ENCODE data around the gene MCF2L2.

Gene MCF2L2

DNA sequence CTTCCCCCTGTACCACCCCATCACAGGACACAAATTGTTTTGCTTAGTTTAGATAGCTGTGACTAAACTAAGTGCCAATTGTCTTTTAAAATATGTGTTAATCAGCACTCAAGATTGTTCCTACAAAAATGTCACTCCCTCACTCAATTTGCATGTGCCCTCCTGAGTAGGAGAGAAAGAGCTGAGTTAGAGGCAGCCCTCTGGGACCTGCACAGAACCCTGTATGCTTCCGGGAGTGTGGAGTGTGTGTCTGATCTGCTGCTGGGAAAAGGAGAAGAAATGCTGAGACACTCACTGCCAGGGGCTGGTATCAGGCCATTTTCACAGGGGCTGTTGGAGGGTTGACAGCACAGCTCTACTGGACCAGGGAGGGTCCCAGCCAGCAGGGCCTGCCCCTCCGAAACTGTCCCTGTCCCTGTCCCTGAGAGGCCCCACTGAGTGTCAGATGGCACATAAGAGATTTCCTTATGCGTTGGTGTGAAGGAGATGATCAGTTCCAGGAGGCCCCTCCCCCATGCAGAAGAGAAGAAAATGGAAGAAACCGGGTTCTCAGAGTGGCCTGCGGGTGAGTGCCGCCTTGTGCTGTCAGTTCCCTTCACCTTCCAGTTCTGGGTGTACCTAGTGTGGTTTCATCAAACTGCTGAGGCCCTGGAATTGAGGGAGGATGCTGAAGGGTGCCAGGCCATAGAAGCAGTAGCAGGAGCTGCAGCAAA, 179.3 kb downstream of the MCF2L2 start:
- in situ Hi-C loops (cut with HindIII; ENCODE audit: low sequenced_read_pairs): no loop called here
- no peak for DNase-seq (ENCODE audit: low read depth)
- TF ChIP-seq, protein P1, sequence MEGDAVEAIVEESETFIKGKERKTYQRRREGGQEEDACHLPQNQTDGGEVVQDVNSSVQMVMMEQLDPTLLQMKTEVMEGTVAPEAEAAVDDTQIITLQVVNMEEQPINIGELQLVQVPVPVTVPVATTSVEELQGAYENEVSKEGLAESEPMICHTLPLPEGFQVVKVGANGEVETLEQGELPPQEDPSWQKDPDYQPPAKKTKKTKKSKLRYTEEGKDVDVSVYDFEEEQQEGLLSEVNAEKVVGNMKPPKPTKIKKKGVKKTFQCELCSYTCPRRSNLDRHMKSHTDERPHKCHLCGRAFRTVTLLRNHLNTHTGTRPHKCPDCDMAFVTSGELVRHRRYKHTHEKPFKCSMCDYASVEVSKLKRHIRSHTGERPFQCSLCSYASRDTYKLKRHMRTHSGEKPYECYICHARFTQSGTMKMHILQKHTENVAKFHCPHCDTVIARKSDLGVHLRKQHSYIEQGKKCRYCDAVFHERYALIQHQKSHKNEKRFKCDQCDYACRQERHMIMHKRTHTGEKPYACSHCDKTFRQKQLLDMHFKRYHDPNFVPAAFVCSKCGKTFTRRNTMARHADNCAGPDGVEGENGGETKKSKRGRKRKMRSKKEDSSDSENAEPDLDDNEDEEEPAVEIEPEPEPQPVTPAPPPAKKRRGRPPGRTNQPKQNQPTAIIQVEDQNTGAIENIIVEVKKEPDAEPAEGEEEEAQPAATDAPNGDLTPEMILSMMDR (IDR thresholded peaks at IDR 0.05; ENCODE audit: low read depth, low read length, missing control alignments): no peak
- H3K4me3 ChIP-seq (ENCODE audit: low read depth, low read length): no peak overlapping the region

DNA sequence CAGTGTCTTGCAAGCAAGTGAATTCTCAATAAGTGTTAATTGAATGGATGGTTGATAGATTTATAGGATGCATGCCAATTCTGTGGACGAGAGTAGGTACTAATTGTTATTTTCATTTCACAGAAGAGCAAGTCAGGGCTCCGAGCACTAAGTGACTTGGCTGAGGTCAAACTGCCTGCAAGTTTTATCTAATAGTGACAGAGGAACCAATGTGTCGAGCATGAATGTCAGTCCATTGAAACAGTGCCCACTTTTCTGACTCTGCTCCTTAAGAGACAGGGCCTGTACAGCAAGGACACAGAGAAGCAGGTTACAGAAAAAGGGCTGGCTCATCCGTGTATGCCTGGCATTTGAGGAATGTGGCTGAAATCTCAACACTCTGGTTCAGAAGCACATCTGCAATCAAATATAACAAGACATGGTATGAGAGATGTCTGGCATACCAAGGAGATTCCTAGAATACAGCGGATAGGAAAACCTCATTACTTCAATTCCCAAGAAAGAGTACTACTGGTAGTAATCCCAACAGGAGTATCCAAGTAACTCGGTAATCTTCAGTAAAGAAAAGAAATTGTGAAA, 181.3 kb downstream of the MCF2L2 start:
- TF ChIP-seq, protein P1 (IDR thresholded peaks at IDR 0.05; ENCODE audit: low read depth, low read length, missing control alignments): no peak
- no peak for DNase-seq (ENCODE audit: low read depth)
- in situ Hi-C loops (cut with HindIII; ENCODE audit: low sequenced_read_pairs): no loop called here
- H3K4me3 ChIP-seq (ENCODE audit: low read depth, low read length): no peak overlapping the region

DNA sequence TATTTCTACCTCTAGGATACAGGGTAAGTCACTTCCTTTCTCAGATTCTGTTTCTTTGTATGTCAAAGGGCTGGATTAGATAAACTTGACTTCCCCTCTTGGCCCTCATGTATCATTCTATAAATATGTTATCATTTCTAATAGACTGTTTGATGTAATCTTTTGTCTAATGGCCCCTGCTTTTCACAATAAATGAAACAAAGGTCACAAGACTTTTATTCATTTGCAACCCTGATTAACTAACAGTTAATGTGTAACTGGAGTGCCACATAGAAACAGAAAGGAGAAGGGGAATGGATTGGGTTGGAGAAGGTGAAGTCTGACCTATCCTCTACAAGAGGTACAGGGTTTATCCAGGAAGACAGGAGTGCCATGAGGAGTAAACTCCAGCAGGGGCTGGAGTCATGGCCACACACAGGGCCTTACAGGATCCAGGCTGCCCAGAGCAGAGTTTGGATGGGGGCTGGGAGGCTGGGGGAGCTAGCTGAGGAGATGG, 183.4 kb downstream of the MCF2L2 start:
- no peak overlapping the region for H3K4me3 ChIP-seq (ENCODE audit: low read depth, low read length)
- in situ Hi-C loops (cut with HindIII; ENCODE audit: low sequenced_read_pairs): no loop called here
- TF ChIP-seq, protein P1 (IDR thresholded peaks at IDR 0.05; ENCODE audit: low read depth, low read length, missing control alignments): no peak
- no peak for DNase-seq (ENCODE audit: low read depth)

DNA sequence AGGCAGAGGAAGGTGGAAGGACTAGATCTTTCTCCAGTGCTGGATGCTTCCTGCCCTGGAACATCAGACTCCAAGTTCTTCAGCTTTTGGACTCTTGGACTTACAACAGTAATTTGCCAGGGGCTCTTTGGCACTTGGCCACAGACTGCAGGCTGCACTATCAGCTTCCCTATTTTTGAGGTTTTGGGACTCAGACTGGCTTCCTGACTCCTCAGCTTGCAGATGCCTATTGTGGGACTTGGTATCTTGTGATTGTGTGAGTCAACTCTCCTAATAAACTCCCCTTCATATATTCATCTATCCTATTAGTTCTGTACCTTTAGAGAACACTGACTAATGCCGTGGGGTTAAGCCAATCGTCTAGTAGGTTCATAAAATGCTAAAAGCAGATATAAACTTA, 184.2 kb downstream of the MCF2L2 start:
- TF ChIP-seq, protein P1 (IDR thresholded peaks at IDR 0.05; ENCODE audit: low read depth, low read length, missing control alignments): no peak
- no peak overlapping the region for H3K4me3 ChIP-seq (ENCODE audit: low read depth, low read length)
- no peak for DNase-seq (ENCODE audit: low read depth)
- in situ Hi-C loops (cut with HindIII; ENCODE audit: low sequenced_read_pairs): no loop called here

DNA sequence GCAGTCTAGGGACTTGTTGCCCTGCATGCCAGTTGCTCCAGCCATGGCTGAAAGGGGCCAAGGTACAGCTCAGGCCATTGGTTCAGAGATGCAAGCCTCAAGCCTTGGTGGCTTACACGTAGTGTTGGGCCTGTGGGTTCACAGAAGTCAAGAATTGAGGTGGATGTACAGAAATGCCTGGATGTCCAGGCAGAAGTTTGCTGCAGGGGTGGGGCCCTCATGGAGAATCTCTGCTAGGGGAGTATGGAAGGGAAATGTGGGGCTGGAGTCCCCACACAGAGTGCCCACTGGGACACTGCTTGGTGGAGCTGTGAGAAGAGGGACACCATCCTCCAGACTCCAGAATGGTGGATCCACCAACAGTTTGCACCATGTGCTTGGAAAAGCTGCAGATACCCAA, 186.0 kb downstream of the MCF2L2 start:
- no peak for DNase-seq (ENCODE audit: low read depth)
- H3K4me3 ChIP-seq (ENCODE audit: low read depth, low read length): no peak overlapping the region
- TF ChIP-seq, protein P1 (IDR thresholded peaks at IDR 0.05; ENCODE audit: low read depth, low read length, missing control alignments): no peak
- in situ Hi-C loops (cut with HindIII; ENCODE audit: low sequenced_read_pairs): no loop called here

DNA sequence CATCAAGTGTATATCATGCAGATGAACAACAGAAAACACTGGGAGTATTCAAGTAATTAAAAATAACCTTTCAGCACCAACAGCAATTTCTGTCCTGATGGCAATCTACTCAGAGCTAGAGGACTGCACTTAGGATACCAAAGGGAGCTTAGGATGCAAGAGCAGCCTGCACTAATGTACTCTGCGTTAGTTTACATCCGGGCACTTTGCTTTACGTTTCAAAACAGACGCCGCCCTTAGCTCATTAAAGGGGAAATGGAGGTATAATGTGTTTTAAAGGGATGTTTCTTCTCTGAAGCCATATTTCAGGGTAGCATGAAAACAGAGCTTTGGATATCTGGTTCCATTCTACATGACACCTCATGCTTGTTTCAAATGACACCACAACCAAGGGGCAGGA, 189.4 kb downstream of the MCF2L2 start:
- in situ Hi-C loops (cut with HindIII; ENCODE audit: low sequenced_read_pairs): no loop called here
- no peak for DNase-seq (ENCODE audit: low read depth)
- TF ChIP-seq, protein P1 (IDR thresholded peaks at IDR 0.05; ENCODE audit: low read depth, low read length, missing control alignments): no peak
- no peak overlapping the region for H3K4me3 ChIP-seq (ENCODE audit: low read depth, low read length)

Data from astrocyte of the cerebellum (primary cell).